ENCODE results near the gene MYO5A.
A peak's percentile ranks its signal among the peaks of the same experiment; 100 is the strongest.
"Not testable (repeated sequence)": the region's sequence is repeated elsewhere in the genome, so short reads cannot be mapped to it uniquely, and the experiment has no call there.

MYO5A gene

DNA sequence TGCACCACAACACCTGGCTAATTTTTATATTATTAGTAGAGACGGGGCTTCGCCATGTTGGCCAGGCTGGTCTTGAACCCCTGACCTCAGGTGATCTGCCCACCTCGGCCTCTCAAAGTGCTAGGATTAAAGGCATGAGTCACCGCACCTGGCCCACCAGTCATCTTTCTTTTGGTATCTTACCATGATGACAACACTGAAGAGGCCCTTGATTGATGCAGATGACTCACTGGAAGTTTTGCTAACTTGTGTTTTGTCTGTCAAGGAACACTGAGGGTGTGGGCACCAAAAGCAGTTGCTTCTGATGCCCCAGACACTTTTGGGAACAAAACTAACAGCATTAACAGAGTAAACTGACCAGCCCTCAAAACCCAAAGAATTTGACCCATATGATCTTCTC lies 88.3 kb downstream of the MYO5A start:
- TF ChIP-seq, protein P1, sequence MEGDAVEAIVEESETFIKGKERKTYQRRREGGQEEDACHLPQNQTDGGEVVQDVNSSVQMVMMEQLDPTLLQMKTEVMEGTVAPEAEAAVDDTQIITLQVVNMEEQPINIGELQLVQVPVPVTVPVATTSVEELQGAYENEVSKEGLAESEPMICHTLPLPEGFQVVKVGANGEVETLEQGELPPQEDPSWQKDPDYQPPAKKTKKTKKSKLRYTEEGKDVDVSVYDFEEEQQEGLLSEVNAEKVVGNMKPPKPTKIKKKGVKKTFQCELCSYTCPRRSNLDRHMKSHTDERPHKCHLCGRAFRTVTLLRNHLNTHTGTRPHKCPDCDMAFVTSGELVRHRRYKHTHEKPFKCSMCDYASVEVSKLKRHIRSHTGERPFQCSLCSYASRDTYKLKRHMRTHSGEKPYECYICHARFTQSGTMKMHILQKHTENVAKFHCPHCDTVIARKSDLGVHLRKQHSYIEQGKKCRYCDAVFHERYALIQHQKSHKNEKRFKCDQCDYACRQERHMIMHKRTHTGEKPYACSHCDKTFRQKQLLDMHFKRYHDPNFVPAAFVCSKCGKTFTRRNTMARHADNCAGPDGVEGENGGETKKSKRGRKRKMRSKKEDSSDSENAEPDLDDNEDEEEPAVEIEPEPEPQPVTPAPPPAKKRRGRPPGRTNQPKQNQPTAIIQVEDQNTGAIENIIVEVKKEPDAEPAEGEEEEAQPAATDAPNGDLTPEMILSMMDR (IDR thresholded peaks at IDR 0.05; ENCODE audit: low read depth, low read length) = no peak
- TF ChIP-seq POLR2A (IDR thresholded peaks at IDR 0.05; ENCODE audit: extremely low read depth, insufficient read length) = no peak
- no peak for TF ChIP-seq MYC (IDR thresholded peaks at IDR 0.05; ENCODE audit: low read depth, low read length)
- TF ChIP-seq, protein P2, sequence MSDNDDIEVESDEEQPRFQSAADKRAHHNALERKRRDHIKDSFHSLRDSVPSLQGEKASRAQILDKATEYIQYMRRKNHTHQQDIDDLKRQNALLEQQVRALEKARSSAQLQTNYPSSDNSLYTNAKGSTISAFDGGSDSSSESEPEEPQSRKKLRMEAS (IDR thresholded peaks at IDR 0.05; ENCODE audit: low read depth, low read length) = no peak
- DNase-seq (ENCODE audit: low read depth) = peak; percentile 9
- no peak overlapping the region for H3K4me3 ChIP-seq (ENCODE audit: low read depth, low read length)

DNA sequence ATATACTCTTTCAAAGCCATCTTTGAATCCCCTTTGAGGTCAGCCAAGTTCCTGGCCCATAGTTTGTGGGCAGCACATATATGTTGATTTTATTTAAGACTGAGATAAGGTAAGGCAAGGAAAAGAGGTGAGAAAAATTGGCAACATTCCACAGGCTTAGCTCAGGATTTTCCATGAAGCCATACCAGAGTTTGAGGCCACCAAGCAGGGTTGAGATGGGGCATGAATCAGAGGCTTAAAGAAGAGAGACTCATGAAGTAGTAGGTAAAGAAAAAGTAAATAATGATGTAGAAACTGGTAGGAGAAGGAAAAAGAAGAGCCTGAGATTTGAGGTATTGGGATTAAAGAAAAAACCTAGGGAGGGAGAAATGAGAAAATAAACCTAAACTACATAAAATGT lies 89.2 kb downstream of the MYO5A start:
- DNase-seq (ENCODE audit: low read depth) = no peak
- no peak for TF ChIP-seq MYC (IDR thresholded peaks at IDR 0.05; ENCODE audit: low read depth, low read length)
- TF ChIP-seq POLR2A (IDR thresholded peaks at IDR 0.05; ENCODE audit: extremely low read depth, insufficient read length) = no peak
- no peak overlapping the region for H3K4me3 ChIP-seq (ENCODE audit: low read depth, low read length)

DNA sequence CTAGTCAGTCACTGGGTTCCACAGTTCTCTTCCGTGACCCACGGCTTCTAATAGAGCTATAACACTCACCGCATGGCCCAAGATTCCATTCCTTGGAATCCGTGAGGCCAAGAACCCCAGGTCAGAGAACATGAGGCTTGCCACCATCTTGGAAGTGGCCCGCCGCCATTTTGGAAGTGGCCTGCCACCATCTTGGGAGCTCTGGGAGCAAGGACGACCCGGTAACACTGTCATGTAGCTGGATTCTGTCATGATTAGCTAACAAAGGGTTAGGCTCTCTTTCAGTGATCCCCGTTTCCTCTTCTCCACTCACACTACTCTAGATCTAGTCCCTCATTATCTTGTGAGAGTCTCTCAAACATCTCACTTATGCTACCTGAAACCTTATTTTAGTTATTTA lies 89.6 kb downstream of the MYO5A start:
- DNase-seq (ENCODE audit: low read depth); H3K4me3 ChIP-seq (ENCODE audit: low read depth, low read length): not testable (repeated sequence)

DNA sequence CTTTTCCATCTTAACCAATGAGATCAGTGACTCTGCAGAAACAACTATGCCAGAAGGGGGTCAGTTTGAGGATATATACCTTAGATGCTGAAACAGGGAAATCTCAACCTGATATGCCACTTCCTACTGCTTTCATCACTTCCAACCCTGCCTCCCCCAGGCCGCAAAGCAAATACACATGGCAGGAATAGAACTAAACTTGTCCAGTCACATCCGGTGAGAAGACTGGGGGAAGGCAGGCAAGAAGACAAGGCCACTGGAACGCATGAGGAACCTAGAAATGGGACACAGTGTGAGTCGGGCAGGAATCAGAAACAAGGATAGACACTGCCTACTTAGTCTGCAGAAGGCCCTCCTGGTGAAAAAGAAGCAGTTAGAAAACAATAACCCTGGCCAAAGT lies 90.6 kb downstream of the MYO5A start:
- no peak overlapping the region for H3K4me3 ChIP-seq (ENCODE audit: low read depth, low read length)
- TF ChIP-seq, protein P1 (IDR thresholded peaks at IDR 0.05; ENCODE audit: low read depth, low read length) = no peak
- TF ChIP-seq MYC (IDR thresholded peaks at IDR 0.05; ENCODE audit: low read depth, low read length) (no peak), POLR2A (IDR thresholded peaks at IDR 0.05; ENCODE audit: extremely low read depth, insufficient read length) (no peak)
- TF ChIP-seq, protein P2 (IDR thresholded peaks at IDR 0.05; ENCODE audit: low read depth, low read length) = no peak
- DNase-seq (ENCODE audit: low read depth) = peak; percentile 77

DNA sequence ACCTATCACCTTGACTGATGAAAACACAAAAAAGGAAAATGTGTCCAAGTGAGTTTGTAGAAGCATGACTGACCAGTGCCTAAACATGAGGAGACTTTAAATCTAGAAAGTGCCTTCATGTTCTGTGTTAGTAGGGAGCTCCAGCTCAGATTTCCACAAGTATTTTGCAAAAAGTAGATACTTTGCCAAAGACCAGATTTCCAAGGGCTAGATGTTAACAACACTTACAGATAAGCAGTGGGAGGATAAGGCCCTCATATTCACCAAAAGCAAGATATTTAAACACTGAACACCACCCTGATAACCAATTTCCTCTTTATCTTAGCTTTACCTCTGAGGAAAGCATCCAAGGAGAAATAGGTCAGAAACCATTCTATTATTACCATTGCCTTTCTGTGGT lies 91.0 kb downstream of the MYO5A start:
- H3K4me3 ChIP-seq (ENCODE audit: low read depth, low read length) = no peak overlapping the region
- no peak for DNase-seq (ENCODE audit: low read depth)
- no peak for TF ChIP-seq POLR2A (IDR thresholded peaks at IDR 0.05; ENCODE audit: extremely low read depth, insufficient read length)
- TF ChIP-seq, protein P1 (IDR thresholded peaks at IDR 0.05; ENCODE audit: low read depth, low read length) = no peak

DNA sequence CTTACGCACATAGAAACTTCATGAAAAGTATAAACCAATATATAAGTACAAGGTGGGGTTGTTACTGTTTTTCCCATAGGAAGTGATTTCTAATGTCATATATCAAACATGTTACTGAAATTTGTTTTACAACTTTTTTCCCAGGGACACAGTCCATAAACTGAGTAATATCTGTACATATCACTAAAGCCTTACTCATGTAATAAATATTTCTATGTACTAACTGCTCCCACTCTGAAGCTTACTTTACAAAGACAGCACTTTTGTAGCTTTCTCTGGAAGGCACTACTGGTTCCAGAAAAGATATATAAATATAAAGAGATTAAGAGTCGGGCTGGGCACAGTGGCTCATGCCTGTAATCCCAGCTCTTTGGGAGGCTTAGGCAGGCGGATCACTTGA lies 91.7 kb downstream of the MYO5A start:
- DNase-seq (ENCODE audit: low read depth) = no peak
- no peak overlapping the region for H3K4me3 ChIP-seq (ENCODE audit: low read depth, low read length)
- TF ChIP-seq POLR2A (IDR thresholded peaks at IDR 0.05; ENCODE audit: extremely low read depth, insufficient read length) (no peak), MYC (IDR thresholded peaks at IDR 0.05; ENCODE audit: low read depth, low read length) (no peak)
- TF ChIP-seq, protein P2 (IDR thresholded peaks at IDR 0.05; ENCODE audit: low read depth, low read length) = no peak
- TF ChIP-seq, protein P1 (IDR thresholded peaks at IDR 0.05; ENCODE audit: low read depth, low read length) = no peak

DNA sequence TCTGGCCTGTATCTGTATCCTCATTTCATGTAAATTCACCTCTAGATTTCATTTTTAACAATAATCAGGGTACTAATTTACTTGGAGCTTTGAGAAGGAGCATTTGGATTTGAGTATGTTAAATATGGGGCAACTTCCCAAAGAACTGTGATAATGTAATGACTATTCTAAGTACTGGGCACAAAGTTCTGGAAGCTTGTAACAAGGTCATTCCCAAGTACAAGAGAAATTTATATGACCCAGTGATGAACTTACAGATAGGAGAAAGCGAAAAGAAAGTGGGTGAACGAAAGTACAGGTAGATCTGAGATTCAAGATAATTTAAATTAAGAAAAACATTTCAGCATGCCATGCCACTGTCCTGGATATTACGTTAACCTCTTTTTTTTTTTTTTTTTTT lies 93.8 kb downstream of the MYO5A start:
- H3K4me3 ChIP-seq (ENCODE audit: low read depth, low read length) = no peak overlapping the region
- DNase-seq (ENCODE audit: low read depth) = no peak

More for the DNA sequence above, 93.8 kb downstream of the MYO5A start:
- TF ChIP-seq, protein P2 (IDR thresholded peaks at IDR 0.05; ENCODE audit: low read depth, low read length) = no peak
- no peak for TF ChIP-seq MYC (IDR thresholded peaks at IDR 0.05; ENCODE audit: low read depth, low read length)
- TF ChIP-seq POLR2A (IDR thresholded peaks at IDR 0.05; ENCODE audit: extremely low read depth, insufficient read length) = no peak
- TF ChIP-seq, protein P1 (IDR thresholded peaks at IDR 0.05; ENCODE audit: low read depth, low read length) = no peak

All from NB4 (cell line).